ENCODE measurements around the gene DLGAP4. TPM values are rescaled to one million over a fixed set of nuclear protein-coding genes. Genes with fewer than 3 reads are reported as not detected.

Gene DLGAP4
- total and polyA plus RNA-seq, 2 of the 13 experiments (the other 11 are each of a cell fraction or from before 2014, with no cell fraction given), result 15.2 to 26.7 TPM

DNA sequence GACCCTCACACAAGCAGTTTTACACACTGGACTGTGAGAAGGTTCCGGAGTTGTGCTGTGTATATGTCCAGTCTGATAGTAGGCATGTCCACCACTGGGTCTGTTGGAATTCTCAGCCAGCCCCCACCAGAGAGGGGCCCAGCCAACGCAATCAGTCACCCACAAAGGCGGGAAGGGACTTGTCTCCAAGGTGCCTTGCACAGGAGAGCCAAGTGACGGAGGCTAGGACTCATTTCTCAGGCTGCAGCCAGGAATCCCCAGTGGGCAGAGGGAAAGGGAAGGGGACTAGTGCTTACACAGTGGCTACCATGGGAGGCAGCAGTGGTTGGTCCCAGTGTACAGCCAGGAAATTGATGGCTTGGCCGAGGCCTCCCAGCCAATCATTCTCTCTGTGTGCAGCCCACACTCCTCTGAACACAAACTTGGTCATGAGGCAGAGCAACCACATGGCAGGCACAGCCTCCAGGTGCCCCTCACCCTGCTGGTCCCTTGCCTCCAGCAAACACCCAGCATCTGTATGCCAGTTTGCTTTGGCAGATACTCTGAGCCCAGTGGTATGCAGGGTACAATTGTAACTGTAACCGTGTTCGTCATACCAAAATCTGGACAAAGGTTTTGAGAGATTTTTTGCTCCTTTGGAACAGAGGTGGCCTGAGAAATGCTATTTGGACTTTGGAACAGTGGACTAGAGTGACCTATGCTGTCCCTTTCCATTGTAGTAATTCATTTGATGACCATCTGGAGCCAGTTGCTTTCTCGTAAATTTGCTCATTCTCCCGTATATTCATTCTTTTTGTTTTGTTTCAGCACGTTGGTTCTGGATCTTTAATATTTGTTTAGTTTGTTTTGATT, 162.2 kb downstream of the DLGAP4 start (continued):
- no peak for TF ChIP-seq GTF2F1 (IDR thresholded peaks at IDR 0.05; ENCODE audit: low read length)
- TF ChIP-seq ZNF142 (CRISPR knock-in tag; IDR thresholded peaks at IDR 0.05), result 0 out of 2 replicates have a peak, but pooled peaks have one; percentile 11
- TF ChIP-seq ZSCAN9 (CRISPR knock-in tag; IDR thresholded peaks at IDR 0.05; ENCODE audit: borderline replicate concordance), result peak; percentile 93
- TF ChIP-seq RXRA (CRISPR knock-in tag; IDR thresholded peaks at IDR 0.05), result peak; percentile 95
- TF ChIP-seq, protein P1, sequence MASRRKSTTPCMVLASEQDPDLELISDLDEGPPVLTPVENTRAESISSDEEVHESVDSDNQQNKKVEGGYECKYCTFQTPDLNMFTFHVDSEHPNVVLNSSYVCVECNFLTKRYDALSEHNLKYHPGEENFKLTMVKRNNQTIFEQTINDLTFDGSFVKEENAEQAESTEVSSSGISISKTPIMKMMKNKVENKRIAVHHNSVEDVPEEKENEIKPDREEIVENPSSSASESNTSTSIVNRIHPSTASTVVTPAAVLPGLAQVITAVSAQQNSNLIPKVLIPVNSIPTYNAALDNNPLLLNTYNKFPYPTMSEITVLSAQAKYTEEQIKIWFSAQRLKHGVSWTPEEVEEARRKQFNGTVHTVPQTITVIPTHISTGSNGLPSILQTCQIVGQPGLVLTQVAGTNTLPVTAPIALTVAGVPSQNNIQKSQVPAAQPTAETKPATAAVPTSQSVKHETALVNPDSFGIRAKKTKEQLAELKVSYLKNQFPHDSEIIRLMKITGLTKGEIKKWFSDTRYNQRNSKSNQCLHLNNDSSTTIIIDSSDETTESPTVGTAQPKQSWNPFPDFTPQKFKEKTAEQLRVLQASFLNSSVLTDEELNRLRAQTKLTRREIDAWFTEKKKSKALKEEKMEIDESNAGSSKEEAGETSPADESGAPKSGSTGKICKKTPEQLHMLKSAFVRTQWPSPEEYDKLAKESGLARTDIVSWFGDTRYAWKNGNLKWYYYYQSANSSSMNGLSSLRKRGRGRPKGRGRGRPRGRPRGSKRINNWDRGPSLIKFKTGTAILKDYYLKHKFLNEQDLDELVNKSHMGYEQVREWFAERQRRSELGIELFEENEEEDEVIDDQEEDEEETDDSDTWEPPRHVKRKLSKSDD (CRISPR knock-in tag; IDR thresholded peaks at IDR 0.05; ENCODE audit: low read depth), result peak; percentile 59; the same call in 1 of the 2 replicates
- no peak for TF ChIP-seq NR0B2 (CRISPR knock-in tag; IDR thresholded peaks at IDR 0.05)
- peak in 1 of 2 experiments; percentile 86; a peak in 2 of 4 replicates for TF ChIP-seq KLF16 (CRISPR knock-in tag; IDR thresholded peaks at IDR 0.05)
- 0 out of 2 replicates have a peak, but pooled peaks have one; percentile 45 for TF ChIP-seq WIZ (CRISPR knock-in tag; IDR thresholded peaks at IDR 0.05)
- TF ChIP-seq TEAD3 (CRISPR knock-in tag; optimal IDR thresholded peaks at IDR 0.05; ENCODE audit: borderline replicate concordance), result peak; percentile 92
- TF ChIP-seq KMT2A (CRISPR knock-in tag; IDR thresholded peaks at IDR 0.05), result no peak
- TF ChIP-seq CAMTA2 (CRISPR knock-in tag; IDR thresholded peaks at IDR 0.05; ENCODE audit: borderline replicate concordance), result no peak
- TF ChIP-seq ZFAT (CRISPR knock-in tag; conservative IDR thresholded peaks at IDR 0.05), result no peak
- no peak for TF ChIP-seq MBNL3 (CRISPR knock-in tag; conservative IDR thresholded peaks at IDR 0.05)
- TF ChIP-seq TOE1 (CRISPR knock-in tag; IDR thresholded peaks at IDR 0.05), result peak; percentile 80
- no peak for TF ChIP-seq ZNF839 (CRISPR knock-in tag; IDR thresholded peaks at IDR 0.05; ENCODE audit: borderline replicate concordance)
- TF ChIP-seq CCAR2 (optimal IDR thresholded peaks at IDR 0.05; ENCODE audit: low read depth, low read length), result no peak
- TF ChIP-seq ETS1 (CRISPR knock-in tag; IDR thresholded peaks at IDR 0.05), result no peak
- 0 out of 2 replicates have a peak, but pooled peaks have one; percentile 50 for TF ChIP-seq KMT2B (CRISPR knock-in tag; IDR thresholded peaks at IDR 0.05)

Data from HepG2 (cell line).